NCI-H1092 (cell line): ENCODE results near the gene CNIH4.
"Not testable (repeated sequence)": the region's sequence is repeated elsewhere in the genome, so short reads cannot be mapped to it uniquely, and the experiment has no call there.

Experiments
- DNase-seq: peaks from one replicate; lab custom pipeline; 2025; lab: John Stamatoyannopoulos, UW

The CNIH4 gene

DNA sequence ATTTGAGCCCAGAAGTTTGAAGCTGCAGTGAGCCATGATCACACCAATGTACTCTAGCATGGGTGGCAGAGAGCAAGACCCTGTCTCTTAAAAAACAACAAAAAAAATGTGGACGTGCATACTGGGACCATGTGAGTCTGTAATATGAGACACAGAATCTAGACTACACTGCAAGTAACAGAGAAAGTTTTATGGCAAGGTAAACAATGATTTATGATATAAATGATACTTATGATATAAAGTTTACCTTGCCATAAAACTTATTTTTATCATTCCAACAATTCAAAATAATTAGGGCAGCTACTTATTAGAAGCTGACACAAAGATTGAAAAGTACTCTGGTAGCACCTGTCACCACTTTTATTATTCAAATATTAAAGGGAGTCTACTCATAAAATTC, 43.2 kb downstream of the CNIH4 start:
- DNase-seq: no peak

DNA sequence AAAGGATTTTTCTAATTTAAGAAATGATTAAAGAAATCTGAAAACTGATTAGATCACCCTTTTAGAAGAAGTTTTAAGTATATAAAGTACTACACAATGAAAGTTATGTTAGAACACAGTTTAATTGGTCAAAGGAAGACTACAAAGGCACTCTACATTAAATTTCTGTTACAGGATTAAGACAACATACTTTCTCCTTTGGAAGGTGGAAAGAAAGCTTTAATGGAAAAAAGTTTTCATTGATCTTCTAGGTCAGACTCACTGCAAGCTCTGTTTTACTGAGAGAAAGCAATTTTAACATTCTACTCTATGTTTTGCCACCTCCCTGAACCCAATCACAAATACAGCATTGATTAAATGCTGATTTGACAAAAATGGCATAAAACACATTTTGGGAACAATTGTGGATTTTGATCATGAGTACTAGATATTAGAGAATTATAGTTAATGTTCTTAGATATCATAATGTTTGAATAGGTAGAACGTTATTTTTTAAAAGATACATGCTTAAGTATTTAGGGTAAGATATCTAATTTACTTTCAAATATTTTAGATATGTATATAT, 45.9 kb downstream of the CNIH4 start:
- DNase-seq: no peak

DNA sequence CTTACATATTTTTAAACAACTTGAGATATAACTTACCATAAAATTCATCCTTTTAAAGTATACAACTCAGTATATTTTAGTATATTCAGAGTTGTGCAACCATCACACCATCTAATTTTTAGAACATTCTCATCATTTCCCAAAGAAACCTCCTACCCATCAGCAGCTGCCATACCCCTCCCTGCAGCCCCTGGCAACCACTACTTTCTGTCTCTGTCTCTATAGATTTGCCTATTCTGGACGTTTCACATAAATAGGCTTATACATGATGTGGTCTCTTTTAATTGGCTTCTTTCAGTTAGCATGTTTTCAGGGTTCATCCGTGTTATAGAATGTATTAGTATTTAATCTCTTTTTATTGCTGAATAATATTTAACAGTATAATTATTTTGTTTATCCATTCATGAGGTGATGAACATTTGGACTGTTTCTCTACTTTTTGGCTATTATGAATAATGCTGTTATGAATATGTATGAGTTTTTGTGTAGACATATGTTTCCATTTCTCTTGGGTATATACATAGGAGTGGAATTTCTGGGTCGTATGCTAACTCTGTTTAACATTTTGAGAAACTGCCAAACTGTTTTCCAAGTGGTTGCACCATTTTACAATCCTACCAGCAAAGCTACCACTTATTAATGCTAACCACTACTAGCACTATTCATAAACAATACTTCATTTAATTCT, 48.4 kb downstream of the CNIH4 start:
- no peak for DNase-seq

DNA sequence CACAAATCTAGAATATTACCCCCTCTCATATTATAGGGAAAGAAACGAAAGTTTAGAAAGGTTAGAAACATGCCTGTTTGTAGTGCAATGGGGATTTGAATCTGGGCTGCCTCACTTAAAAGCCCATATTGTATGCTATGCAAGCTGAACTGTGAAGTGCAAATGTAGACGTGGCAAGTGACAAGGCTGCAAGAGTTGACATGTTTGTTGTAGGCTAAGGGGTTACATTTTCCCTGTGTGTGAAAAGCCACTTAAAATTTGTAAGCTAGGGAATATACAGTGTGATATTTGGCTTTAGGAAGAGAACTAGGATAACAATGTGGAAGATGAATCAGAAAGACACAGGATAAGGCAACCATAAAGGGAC, 48.9 kb downstream of the CNIH4 start:
- DNase-seq: no peak

DNA sequence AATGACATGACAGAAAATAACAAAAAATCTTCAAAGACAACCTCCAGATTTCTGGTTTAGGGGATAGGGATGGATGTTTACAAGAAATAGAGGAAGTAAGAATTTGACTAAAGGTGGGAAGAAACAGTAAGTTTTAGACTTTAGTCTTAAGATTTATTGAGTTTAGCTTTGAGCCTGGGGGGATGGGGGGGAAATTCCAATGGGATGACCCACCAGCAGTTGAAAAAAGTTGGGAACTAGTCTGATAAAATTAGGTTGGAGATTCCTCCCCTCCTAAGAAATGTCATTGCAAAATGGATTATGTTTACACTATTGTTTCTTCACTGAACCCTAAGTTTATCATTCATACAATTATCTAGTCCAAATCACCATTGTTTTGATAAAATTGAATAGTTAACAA, 49.5 kb downstream of the CNIH4 start:
- DNase-seq: no peak

DNA sequence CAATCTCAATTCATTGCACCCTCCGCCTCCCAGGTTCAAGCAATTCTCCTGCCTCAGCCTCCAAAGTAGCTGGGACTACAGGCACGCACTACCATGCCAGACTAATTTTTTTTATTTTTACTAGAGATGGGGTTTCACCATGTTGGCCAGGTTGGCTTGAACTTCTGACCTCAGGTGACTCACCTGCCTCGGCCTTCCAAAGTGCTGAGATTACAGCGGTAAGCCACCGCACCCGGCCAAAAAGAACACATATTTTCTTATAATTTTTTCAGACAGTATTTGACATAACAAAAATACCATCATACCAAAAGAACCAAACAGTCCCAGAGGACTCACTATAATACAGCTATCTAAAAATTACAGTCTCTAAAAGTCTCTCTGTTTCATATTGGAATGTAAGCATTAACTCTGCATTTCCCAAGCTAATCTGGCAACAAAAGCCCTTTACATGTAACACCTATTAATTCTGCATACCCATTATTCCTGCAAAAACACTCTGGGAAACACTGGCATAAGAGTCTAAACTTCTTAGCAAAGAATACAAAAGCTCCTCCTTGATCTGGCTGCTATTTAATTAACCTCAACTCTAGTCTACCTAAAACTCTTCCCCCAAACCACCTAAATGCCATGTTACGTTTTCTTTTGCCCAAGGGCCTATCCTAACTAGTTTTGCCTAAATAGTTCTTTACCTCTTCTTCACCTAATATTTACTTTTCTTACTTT, 51.1 kb downstream of the CNIH4 start:
- no peak for DNase-seq

DNA sequence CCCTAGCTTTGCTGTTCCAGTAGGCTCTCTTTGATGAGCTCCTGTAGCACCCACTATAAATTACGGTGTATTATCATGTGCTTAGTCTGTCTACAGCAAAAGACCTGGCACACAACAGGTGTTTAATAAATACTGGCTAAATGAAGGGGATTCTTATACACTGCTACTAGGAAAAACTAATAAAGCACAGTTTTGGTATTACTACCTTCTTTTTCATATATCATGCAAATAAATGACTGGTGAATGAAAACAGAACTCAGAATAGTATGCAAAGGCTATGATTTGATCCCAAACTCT, 51.6 kb downstream of the CNIH4 start:
- no peak for DNase-seq

DNA sequence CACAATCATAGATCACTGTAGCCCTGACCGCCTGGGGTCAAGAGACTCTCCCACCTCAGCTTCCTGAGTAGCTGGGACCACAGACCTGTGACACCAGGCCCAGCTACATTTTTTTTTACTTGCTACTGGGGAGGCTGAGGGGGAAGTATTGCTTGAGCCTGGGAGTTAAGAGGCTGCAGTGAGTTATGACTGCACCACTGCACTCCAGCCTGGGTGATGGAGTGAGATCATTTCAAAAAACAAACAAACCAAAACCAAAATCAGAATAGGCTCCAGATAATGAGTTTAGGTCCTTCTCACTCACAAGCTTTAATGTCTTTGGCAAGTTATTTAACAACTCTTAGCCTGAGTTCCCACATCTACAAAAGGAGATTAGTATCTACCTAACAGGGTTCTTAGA, 55.1 kb downstream of the CNIH4 start:
- no peak for DNase-seq

DNA sequence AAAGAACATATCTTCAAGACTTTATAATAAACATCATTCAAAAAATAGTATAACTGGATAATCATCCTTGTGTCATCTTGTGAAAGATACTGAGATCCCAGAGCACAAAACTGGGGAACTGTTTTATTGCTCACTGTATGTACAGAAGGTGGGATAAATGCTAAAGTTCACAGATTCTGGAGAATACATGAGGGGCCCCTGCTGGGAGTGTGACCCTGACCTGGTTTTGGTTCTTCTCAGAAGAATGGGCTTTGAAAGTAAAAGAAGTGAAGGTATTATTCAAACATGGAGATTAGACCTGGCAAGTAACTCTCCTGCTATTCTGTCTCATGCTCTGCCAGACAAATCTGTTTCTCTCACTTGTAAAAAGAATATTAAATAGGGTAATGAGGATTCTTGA, 63.4 kb downstream of the CNIH4 start:
- DNase-seq: no peak

DNA sequence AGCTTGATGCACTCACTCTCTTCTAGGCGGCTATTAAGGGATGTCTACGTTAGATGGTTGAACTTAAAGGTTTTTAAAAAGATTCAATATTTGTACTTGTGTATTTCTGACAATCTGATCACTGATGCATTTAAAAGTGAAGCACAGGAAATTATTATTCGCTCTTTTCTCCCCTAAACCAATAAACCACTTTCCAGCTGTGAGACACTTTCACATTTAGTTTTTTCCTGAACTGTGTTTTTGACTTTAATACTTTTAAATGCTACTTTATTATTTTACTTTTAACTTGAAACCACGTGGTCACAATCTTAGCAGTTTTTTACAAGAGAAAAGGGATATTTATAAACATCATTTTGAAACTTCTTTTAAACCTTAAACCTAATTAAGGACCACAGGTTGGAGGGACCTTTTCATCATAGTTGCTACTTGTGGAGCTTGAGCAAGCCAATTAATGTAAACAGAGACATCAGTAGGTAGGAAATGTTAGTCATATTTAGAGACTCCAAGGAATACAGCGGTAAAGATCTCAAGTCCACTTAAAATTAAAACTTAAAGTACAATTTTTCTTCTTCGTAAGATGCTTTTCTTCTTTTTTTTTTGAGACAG, 68.7 kb downstream of the CNIH4 start:
- DNase-seq: no peak

DNA sequence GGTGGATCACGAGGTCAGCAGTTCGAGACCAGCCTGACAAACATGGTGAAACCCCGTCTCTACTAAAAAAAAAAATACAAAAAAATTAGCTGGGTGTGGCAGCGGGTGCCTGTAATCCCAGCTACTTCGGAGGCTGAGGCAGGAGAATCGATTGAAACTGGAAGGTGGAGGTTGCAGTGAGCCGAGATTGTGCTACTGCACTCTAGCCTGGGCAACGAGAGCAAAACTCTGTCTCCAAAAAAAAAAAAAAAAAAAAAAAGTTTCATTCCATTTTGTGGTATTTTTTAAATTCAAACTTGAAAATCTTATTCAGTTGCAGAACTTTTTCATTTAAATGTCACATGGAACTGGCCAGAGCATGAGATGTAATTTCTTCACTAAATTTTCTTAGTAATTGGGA, 70.2 kb downstream of the CNIH4 start:
- DNase-seq: not testable (repeated sequence)

DNA sequence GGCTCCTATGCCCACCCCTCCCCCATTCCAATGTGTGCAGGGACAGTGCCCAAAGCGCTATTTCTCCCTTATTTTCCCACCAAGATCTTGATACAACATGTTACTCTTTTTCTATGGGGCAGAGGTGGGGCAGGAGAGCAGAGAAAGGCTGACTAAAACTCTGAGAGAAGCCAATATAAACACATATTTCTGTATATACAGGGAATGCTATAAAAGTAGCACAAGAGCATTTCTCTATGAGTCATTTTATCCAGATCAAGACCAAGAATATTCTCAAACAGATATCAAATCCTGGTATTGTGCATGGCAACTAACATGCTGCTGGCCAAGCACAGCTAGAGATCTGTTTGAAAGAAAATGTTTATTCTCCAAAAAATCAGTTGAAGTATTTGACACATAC, 70.7 kb downstream of the CNIH4 start:
- DNase-seq: no peak

DNA sequence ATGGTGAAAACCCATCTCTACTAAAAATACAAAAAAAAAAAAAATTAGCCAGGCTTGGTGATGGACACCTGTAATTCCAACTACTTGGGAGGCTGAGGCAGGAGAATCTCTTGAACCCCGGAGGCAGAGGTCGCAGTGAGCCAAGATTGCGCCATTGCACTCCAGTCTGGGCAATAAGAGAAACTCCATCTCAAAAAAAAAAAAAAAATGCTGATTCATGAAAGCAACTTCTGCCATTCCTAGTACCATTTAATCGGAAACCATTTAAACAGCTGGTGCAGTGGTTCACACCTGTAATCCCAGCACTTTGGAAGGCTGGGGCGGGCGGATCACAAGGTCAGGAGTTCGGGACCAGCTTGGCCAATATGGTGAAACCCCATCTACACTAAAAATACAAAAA, 72.0 kb downstream of the CNIH4 start:
- DNase-seq: not testable (repeated sequence)
